ENCODE results near the gene CETN3. TPM values are rescaled to one million over a fixed set of nuclear protein-coding genes. Genes with fewer than 3 reads are reported as not detected.
A peak's percentile ranks its signal among the peaks of the same experiment; 100 is the strongest.

The CETN3 gene
- total RNA-seq, 1 donor from 2014 or later: 16.3 TPM

DNA sequence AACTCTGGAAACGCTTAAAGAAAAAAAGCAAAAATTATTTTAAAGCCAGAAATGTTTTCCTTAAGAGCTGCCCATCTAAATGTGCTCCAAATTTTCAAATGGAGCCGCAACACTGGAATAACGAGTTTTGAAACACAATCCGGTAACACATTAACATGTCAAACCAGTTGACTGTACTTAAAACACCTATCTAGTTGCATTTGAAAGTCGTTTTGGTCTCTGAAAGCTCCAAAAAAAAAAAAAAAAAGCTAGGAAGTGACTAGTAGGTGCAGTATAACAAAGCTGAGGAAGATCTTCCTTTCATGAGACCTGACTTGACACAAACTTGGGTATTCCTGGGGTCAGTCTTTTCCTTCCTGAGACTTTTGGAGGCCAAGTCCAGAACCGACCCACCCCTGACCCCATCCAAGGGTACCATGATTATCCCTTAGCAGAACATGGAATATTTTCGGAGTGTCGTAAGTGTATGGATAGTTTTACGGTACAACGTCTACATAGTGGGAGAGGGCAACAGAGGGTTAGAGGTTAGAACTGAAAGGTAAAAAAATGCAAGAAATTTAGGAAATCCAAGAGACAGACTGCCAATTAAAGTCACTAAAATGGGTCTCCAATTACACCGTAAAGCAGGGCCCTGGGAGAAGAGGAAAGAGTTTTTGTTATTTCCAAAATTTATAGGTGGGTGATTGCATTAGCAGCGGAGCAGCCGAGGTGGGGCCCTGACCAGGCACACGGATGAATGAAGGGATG is 812 bp downstream of the CETN3 start:
- no peak for TF ChIP-seq CTCF (IDR thresholded peaks at IDR 0.05; ENCODE audit: insufficient read depth, low read length, poor library complexity, severe bottlenecking)
- no peaks in the 10 kb centered on the region for H3K27me3 ChIP-seq (ENCODE audit: control insufficient read depth, insufficient read depth, low read length)
- DNase-seq (ENCODE audit: low read depth): no peak
- peak overlapping the region; percentile 89 for H3K4me3 ChIP-seq (ENCODE audit: low read depth, low read length)
- H3K36me3 ChIP-seq (ENCODE audit: control insufficient read depth, insufficient read depth, low read length): no peaks in the 10 kb centered on the region

GRCh38 chr5:90406466-90406865 is 3.1 kb downstream of the CETN3 start:
- DNase-seq (ENCODE audit: low read depth): no peak
- no peaks in the 10 kb centered on the region for H3K27me3 ChIP-seq (ENCODE audit: control insufficient read depth, insufficient read depth, low read length)
- H3K4me3 ChIP-seq (ENCODE audit: low read depth, low read length): no peak overlapping the region
- H3K36me3 ChIP-seq (ENCODE audit: control insufficient read depth, insufficient read depth, low read length): no peaks in the 10 kb centered on the region
- no peak for TF ChIP-seq CTCF (IDR thresholded peaks at IDR 0.05; ENCODE audit: insufficient read depth, low read length, poor library complexity, severe bottlenecking)

GRCh38 chr5:90402521-90403255 is 6.9 kb downstream of the CETN3 start:
- Histone ChIP-seq H3K27me3 (ENCODE audit: control insufficient read depth, insufficient read depth, low read length) (no peaks in the 10 kb centered on the region), H3K36me3 (ENCODE audit: control insufficient read depth, insufficient read depth, low read length) (no peaks in the 10 kb centered on the region), H3K4me3 (ENCODE audit: low read depth, low read length) (no peak overlapping the region)
- no peak for TF ChIP-seq CTCF (IDR thresholded peaks at IDR 0.05; ENCODE audit: insufficient read depth, low read length, poor library complexity, severe bottlenecking)
- DNase-seq (ENCODE audit: low read depth): no peak

DNA sequence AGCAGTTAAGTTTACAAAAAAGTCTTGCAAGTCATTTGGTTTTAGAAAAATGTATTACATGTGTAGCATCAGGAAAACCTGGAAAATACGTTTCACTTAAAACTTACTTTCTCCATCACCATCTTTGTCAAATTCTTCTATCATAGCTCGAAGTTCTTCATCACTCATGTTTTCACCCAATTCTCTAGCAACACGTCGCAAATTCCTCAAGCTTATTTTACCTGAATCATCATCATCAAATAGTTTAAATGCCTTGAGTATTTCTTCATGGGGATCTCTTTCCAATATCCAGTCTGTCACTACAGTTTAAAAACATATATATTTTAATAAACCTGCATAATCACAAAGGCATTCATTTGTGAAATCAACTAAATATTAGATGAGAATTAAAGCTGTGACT is 10.3 kb downstream of the CETN3 start:
- Histone ChIP-seq H3K36me3 (ENCODE audit: control insufficient read depth, insufficient read depth, low read length) (no peaks in the 10 kb centered on the region), H3K27me3 (ENCODE audit: control insufficient read depth, insufficient read depth, low read length) (no peaks in the 10 kb centered on the region), H3K4me3 (ENCODE audit: low read depth, low read length) (no peak overlapping the region)
- no peak for TF ChIP-seq CTCF (IDR thresholded peaks at IDR 0.05; ENCODE audit: insufficient read depth, low read length, poor library complexity, severe bottlenecking)
- no peak for DNase-seq (ENCODE audit: low read depth)

DNA sequence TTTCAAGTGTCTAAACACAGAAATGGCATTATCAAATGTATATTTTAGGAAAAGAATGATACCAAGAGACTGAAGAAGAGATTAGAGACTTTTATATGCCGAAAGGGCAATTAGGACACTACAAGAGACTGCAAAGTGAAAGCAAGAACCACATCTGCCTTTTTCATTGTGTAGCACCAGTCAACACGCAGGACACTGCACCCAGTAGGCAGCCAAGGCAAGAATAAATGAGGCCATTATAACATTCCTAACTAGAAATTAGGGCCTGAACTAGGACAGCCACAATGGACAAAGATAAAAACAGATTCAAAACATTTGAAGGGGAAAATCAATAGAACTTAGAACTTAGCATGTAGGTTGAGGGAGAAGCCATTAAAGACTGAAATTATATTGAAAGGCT is 10.8 kb downstream of the CETN3 start:
- Histone ChIP-seq H3K27me3 (ENCODE audit: control insufficient read depth, insufficient read depth, low read length) (no peaks in the 10 kb centered on the region), H3K4me3 (ENCODE audit: low read depth, low read length) (no peak overlapping the region), H3K36me3 (ENCODE audit: control insufficient read depth, insufficient read depth, low read length) (no peaks in the 10 kb centered on the region)
- no peak for DNase-seq (ENCODE audit: low read depth)
- TF ChIP-seq CTCF (IDR thresholded peaks at IDR 0.05; ENCODE audit: insufficient read depth, low read length, poor library complexity, severe bottlenecking): no peak
